ENCODE data around the gene CYTH1. TPM values are rescaled to one million over a fixed set of nuclear protein-coding genes. Genes with fewer than 3 reads are reported as not detected.

Gene CYTH1
- polyA plus RNA-seq, 1 of the 3 experiments (the other 2 are of a cell fraction): 23.8 TPM

DNA sequence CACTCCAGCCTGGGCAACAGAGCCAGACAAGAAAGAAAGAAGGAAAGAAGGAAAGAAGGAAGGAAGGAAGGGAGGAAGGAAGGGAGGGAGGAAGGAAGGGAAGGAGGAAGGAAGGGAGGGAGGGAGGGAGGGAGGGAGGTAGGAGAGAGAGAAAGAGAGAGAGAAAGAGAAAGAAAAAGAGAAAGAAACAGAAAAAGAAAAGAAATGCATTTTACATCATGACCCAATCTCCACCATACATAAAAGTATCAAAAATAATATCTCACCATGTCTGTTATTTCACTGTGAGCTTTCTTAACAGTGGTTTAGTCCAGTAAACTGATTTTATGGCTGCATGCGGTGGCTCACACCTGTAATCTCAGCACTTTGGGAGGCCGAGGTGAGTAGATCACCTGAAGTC lies 70.0 kb downstream of the CYTH1 start:
- H3K27ac ChIP-seq (ENCODE audit: low read depth in 2 of 2, low read length in 1 of 2): no peak overlapping the region
- no peak for DNase-seq
- H4K20me1 ChIP-seq (ENCODE audit: insufficient read depth): no peaks in the 10 kb centered on the region
- H3K27me3 ChIP-seq (ENCODE audit: insufficient read depth): no peaks in the 10 kb centered on the region
- TF ChIP-seq RFX5 (IDR thresholded peaks at IDR 0.05; ENCODE audit: low read length) (no peak), EP300 (IDR thresholded peaks at IDR 0.05; ENCODE audit: borderline replicate concordance in 1 of 2, low read depth in 1 of 2, low read length in 1 of 2) (no peak), YY1 (IDR thresholded peaks at IDR 0.05; ENCODE audit: low read depth) (no peak), NRF1 (IDR thresholded peaks at IDR 0.05; ENCODE audit: low read depth, low read length) (no peak), TEAD4 (IDR thresholded peaks at IDR 0.05; ENCODE audit: borderline replicate concordance, insufficient read depth) (no peak), JUND (IDR thresholded peaks at IDR 0.05) (no peak), TAF1 (IDR thresholded peaks at IDR 0.05; ENCODE audit: borderline replicate concordance, low read depth, low read length) (no peak), SMC3 (IDR thresholded peaks at IDR 0.05; ENCODE audit: low read depth, low read length) (no peak), FOXM1 (IDR thresholded peaks at IDR 0.05; ENCODE audit: low read depth) (no peak), TCF12 (IDR thresholded peaks at IDR 0.05) (no peak), POLR2AphosphoS5 (IDR thresholded peaks at IDR 0.05; ENCODE audit: low read depth, low read length) (no peak), ELF1 (IDR thresholded peaks at IDR 0.05) (no peak), RAD21 (IDR thresholded peaks at IDR 0.05; ENCODE audit: low read length) (no peak)
- TF ChIP-seq, protein P1, sequence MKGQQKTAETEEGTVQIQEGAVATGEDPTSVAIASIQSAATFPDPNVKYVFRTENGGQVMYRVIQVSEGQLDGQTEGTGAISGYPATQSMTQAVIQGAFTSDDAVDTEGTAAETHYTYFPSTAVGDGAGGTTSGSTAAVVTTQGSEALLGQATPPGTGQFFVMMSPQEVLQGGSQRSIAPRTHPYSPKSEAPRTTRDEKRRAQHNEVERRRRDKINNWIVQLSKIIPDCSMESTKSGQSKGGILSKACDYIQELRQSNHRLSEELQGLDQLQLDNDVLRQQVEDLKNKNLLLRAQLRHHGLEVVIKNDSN (IDR thresholded peaks at IDR 0.05; ENCODE audit: borderline replicate concordance, low read depth): no peak
- TF ChIP-seq, protein P2, sequence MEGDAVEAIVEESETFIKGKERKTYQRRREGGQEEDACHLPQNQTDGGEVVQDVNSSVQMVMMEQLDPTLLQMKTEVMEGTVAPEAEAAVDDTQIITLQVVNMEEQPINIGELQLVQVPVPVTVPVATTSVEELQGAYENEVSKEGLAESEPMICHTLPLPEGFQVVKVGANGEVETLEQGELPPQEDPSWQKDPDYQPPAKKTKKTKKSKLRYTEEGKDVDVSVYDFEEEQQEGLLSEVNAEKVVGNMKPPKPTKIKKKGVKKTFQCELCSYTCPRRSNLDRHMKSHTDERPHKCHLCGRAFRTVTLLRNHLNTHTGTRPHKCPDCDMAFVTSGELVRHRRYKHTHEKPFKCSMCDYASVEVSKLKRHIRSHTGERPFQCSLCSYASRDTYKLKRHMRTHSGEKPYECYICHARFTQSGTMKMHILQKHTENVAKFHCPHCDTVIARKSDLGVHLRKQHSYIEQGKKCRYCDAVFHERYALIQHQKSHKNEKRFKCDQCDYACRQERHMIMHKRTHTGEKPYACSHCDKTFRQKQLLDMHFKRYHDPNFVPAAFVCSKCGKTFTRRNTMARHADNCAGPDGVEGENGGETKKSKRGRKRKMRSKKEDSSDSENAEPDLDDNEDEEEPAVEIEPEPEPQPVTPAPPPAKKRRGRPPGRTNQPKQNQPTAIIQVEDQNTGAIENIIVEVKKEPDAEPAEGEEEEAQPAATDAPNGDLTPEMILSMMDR (IDR thresholded peaks at IDR 0.05): no peak
- TF ChIP-seq, protein P3, sequence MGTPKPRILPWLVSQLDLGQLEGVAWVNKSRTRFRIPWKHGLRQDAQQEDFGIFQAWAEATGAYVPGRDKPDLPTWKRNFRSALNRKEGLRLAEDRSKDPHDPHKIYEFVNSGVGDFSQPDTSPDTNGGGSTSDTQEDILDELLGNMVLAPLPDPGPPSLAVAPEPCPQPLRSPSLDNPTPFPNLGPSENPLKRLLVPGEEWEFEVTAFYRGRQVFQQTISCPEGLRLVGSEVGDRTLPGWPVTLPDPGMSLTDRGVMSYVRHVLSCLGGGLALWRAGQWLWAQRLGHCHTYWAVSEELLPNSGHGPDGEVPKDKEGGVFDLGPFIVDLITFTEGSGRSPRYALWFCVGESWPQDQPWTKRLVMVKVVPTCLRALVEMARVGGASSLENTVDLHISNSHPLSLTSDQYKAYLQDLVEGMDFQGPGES (IDR thresholded peaks at IDR 0.05; ENCODE audit: low read depth, low read length): no peak
- TF ChIP-seq, protein P4, sequence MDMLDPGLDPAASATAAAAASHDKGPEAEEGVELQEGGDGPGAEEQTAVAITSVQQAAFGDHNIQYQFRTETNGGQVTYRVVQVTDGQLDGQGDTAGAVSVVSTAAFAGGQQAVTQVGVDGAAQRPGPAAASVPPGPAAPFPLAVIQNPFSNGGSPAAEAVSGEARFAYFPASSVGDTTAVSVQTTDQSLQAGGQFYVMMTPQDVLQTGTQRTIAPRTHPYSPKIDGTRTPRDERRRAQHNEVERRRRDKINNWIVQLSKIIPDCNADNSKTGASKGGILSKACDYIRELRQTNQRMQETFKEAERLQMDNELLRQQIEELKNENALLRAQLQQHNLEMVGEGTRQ (IDR thresholded peaks at IDR 0.05; ENCODE audit: borderline replicate concordance, low read depth, low read length): no peak
- ChIA-PET CTCF (interaction anchor here (0.6 to 9.0 kb wide), 7 partner anchors 11 to 1815 kb away, joined by 3 to 351 read pairs (median 6); no protein-coding TSS in a partner anchor), POLR2A (no interaction called here)
- H3K79me2 ChIP-seq (ENCODE audit: insufficient read depth): peaks cover 55% of the 10 kb centered on the region
- no peak overlapping the region for H3K4me2 ChIP-seq
- no peak overlapping the region for H3K9ac ChIP-seq
- peaks cover 0 to 8% of the 10 kb centered on the region in 2 experiments for H3K36me3 ChIP-seq (replicated peaks in 1 of 2; ENCODE audit: control insufficient read depth in 1 of 2, insufficient read depth in 2 of 2, low read length in 1 of 2)
- no peak overlapping the region for H2AFZ ChIP-seq (ENCODE audit: low read depth)
- H3K4me3 ChIP-seq (ENCODE audit: low read depth in 2 of 2, low read length in 1 of 2): no peak overlapping the region
- H3K9me2 ChIP-seq: no peaks in the 10 kb centered on the region
- 100% methylated on average over 2 of the region's 2 CpGs for WGBS (ENCODE audit: low lambda C conversion rate)
- no peaks in the 10 kb centered on the region for H3K9me3 ChIP-seq
- peaks cover 26 to 62% of the 10 kb centered on the region in 2 experiments for H3K4me1 ChIP-seq (ENCODE audit: control insufficient read depth in 1 of 2, insufficient read depth in 2 of 2, low read depth in 1 of 2, low read length in 1 of 2)
- H3F3A ChIP-seq (replicated peaks; ENCODE audit: insufficient read depth): peaks cover 5% of the 10 kb centered on the region
